ENCODE measurements around the gene SPATS1. TPM values are rescaled to one million over a fixed set of nuclear protein-coding genes. Genes with fewer than 3 reads are reported as not detected.

Gene SPATS1
- total and polyA plus RNA-seq, 2 of the 13 experiments (the other 11 are each of a cell fraction or from before 2014, with no cell fraction given) = not detected

- TF ChIP-seq EED (CRISPR knock-in tag; IDR thresholded peaks at IDR 0.05) (no peak; the same call in 1 of the 2 replicates), NR2F2 (IDR thresholded peaks at IDR 0.05; ENCODE audit: borderline replicate concordance, low read depth) (peak; percentile 33; the same call in 1 of the 2 replicates), REL (CRISPR knock-in tag; conservative IDR thresholded peaks at IDR 0.05) (peak; percentile 89; the same call in 1 of the 2 replicates), AKAP8 (CRISPR knock-in tag; IDR thresholded peaks at IDR 0.05) (0 out of 2 replicates have a peak, but pooled peaks have one; percentile 37), TCF7L2 (IDR thresholded peaks at IDR 0.05; ENCODE audit: low read depth, low read length) (no peak), SRY (CRISPR knock-in tag; IDR thresholded peaks at IDR 0.05) (peak; percentile 98), ZNF781 (CRISPR knock-in tag; IDR thresholded peaks at IDR 0.05; ENCODE audit: borderline replicate concordance, not compliant biosample characterization) (peak; percentile 91), E2F2 (CRISPR knock-in tag; IDR thresholded peaks at IDR 0.05; ENCODE audit: borderline replicate concordance) (0 out of 2 replicates have a peak, but pooled peaks have one; percentile 81), ZNF616 (CRISPR knock-in tag; IDR thresholded peaks at IDR 0.05; ENCODE audit: low read depth) (no peak), HOXA9 (CRISPR knock-in tag; IDR thresholded peaks at IDR 0.05; ENCODE audit: borderline replicate concordance) (peak; percentile 86; the same call in 1 of the 2 replicates), EP300 (IDR thresholded peaks at IDR 0.05; ENCODE audit: low read depth in 2 of 2, low read length in 2 of 2) (peak; percentile 51 to 71; a peak in 2 of 4 replicates), EP300 (CRISPR knock-in tag; IDR thresholded peaks at IDR 0.05; ENCODE audit: borderline replicate concordance) (peak; percentile 58; the same call in 1 of the 2 replicates), ZNF432 (CRISPR knock-in tag; IDR thresholded peaks at IDR 0.05; ENCODE audit: borderline replicate concordance) (no peak), FOSL2 (CRISPR knock-in tag; IDR thresholded peaks at IDR 0.05) (peak; percentile 85), BCL6 (CRISPR knock-in tag; IDR thresholded peaks at IDR 0.05) (peak; percentile 87), MZF1 (CRISPR knock-in tag; IDR thresholded peaks at IDR 0.05; ENCODE audit: borderline replicate concordance) (peak; percentile 68; the same call in 1 of the 2 replicates), ZNF782 (CRISPR knock-in tag; IDR thresholded peaks at IDR 0.05; ENCODE audit: borderline replicate concordance) (peak; percentile 89; the same call in 1 of the 2 replicates), ZNF670 (CRISPR knock-in tag; IDR thresholded peaks at IDR 0.05; ENCODE audit: borderline replicate concordance) (peak; percentile 96)
- TF ChIP-seq, protein P1, sequence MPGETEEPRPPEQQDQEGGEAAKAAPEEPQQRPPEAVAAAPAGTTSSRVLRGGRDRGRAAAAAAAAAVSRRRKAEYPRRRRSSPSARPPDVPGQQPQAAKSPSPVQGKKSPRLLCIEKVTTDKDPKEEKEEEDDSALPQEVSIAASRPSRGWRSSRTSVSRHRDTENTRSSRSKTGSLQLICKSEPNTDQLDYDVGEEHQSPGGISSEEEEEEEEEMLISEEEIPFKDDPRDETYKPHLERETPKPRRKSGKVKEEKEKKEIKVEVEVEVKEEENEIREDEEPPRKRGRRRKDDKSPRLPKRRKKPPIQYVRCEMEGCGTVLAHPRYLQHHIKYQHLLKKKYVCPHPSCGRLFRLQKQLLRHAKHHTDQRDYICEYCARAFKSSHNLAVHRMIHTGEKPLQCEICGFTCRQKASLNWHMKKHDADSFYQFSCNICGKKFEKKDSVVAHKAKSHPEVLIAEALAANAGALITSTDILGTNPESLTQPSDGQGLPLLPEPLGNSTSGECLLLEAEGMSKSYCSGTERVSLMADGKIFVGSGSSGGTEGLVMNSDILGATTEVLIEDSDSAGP (CRISPR knock-in tag; IDR thresholded peaks at IDR 0.05; ENCODE audit: borderline replicate concordance) = peak; percentile 97
- TF ChIP-seq, protein P2, sequence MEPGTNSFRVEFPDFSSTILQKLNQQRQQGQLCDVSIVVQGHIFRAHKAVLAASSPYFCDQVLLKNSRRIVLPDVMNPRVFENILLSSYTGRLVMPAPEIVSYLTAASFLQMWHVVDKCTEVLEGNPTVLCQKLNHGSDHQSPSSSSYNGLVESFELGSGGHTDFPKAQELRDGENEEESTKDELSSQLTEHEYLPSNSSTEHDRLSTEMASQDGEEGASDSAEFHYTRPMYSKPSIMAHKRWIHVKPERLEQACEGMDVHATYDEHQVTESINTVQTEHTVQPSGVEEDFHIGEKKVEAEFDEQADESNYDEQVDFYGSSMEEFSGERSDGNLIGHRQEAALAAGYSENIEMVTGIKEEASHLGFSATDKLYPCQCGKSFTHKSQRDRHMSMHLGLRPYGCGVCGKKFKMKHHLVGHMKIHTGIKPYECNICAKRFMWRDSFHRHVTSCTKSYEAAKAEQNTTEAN (CRISPR knock-in tag; conservative IDR thresholded peaks at IDR 0.05) = no peak; the same call in none of the 2 replicates
- TF ChIP-seq, protein P3, sequence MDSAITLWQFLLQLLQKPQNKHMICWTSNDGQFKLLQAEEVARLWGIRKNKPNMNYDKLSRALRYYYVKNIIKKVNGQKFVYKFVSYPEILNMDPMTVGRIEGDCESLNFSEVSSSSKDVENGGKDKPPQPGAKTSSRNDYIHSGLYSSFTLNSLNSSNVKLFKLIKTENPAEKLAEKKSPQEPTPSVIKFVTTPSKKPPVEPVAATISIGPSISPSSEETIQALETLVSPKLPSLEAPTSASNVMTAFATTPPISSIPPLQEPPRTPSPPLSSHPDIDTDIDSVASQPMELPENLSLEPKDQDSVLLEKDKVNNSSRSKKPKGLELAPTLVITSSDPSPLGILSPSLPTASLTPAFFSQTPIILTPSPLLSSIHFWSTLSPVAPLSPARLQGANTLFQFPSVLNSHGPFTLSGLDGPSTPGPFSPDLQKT (CRISPR knock-in tag; IDR thresholded peaks at IDR 0.05; ENCODE audit: borderline replicate concordance) = no peak
- TF ChIP-seq, protein P4, sequence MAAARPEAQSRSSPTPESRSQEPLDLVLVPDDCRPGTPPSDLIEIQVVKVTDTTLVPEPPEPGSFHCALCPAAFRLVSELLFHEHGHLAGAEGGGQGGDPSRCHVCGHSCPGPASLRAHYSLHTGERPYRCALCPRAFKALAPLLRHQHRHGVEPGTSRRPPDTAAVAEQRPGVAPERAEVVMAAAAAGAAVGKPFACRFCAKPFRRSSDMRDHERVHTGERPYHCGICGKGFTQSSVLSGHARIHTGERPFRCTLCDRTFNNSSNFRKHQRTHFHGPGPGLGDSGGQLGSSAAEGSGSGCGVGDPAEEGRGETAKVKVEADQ (CRISPR knock-in tag; IDR thresholded peaks at IDR 0.05; ENCODE audit: borderline replicate concordance) = peak; percentile 98
Measured at GRCh38 chr6:44312901-44313788, 29.3 kb upstream of the SPATS1 start, which contains the start of gene AARS2 (continued).

Measured in HepG2 (cell line).